Measurements from ENCODE around the gene MTCH1. TPM values are rescaled to one million over a fixed set of nuclear protein-coding genes. Genes with fewer than 3 reads are reported as not detected.

The MTCH1 gene
- total RNA-seq, 2 experiments from 2014 or later: 231 to 239 TPM

- intact Hi-C loops (cut with DNase I, micrococcal nuclease): no loop called here
- no peaks in the 10 kb centered on the region for H3K36me3 ChIP-seq (ENCODE audit: insufficient read depth, low read length)
- no peaks in the 10 kb centered on the region for H3K4me1 Mint-ChIP-seq (ENCODE audit: low read depth)
- H3K9me3 Mint-ChIP-seq: no peaks in the 10 kb centered on the region
- CTCF ChIA-PET: interaction anchor here (1.6 kb wide), 1 partner anchor 11 kb away, joined by 3 read pairs; no protein-coding TSS in a partner anchor
- no peaks in the 10 kb centered on the region for H3K27me3 Mint-ChIP-seq
- H3K4me3 ChIP-seq (ENCODE audit: low read length): no peak overlapping the region
- POLR2A ChIA-PET: no interaction called here
- no peak overlapping the region for H3K27ac Mint-ChIP-seq
- H3K4me1 ChIP-seq (ENCODE audit: insufficient read depth, low read length): no peaks in the 10 kb centered on the region
- H3K27ac ChIP-seq (ENCODE audit: low read depth in 1 of 2, low read length in 2 of 2): no peak overlapping the region
- no peaks in the 10 kb centered on the region for H3K27me3 ChIP-seq (ENCODE audit: control insufficient read depth in 1 of 2, insufficient read depth in 2 of 2, low read length in 2 of 2)
- no peaks in the 10 kb centered on the region for H3K36me3 Mint-ChIP-seq (ENCODE audit: low read depth)
- no peak for ATAC-seq (ENCODE audit: poor library complexity)
- DNase-seq: no peak
- H3K9me3 ChIP-seq (ENCODE audit: control insufficient read depth in 1 of 2, insufficient read depth in 1 of 2, low read length in 2 of 2): no peaks in the 10 kb centered on the region
- no peak overlapping the region for H3K4me3 Mint-ChIP-seq
- no peak for TF ChIP-seq CTCF (IDR thresholded peaks at IDR 0.05)
These were observed 49.2 kb downstream of the MTCH1 start for GRCh38 chr6:36936824-36937223.

GRCh38 chr6:36934901-36935300, 51.1 kb downstream of the MTCH1 start:
- no peaks in the 10 kb centered on the region for H3K4me1 Mint-ChIP-seq (ENCODE audit: low read depth)
- no peaks in the 10 kb centered on the region for H3K9me3 Mint-ChIP-seq
- no peak for TF ChIP-seq CTCF (IDR thresholded peaks at IDR 0.05)
- Histone ChIP-seq H3K27me3 (ENCODE audit: control insufficient read depth in 1 of 2, insufficient read depth in 2 of 2, low read length in 2 of 2) (no peaks in the 10 kb centered on the region), H3K27ac (ENCODE audit: low read depth in 1 of 2, low read length in 2 of 2) (no peak overlapping the region), H3K4me1 (ENCODE audit: insufficient read depth, low read length) (no peaks in the 10 kb centered on the region), H3K9me3 (ENCODE audit: control insufficient read depth in 1 of 2, insufficient read depth in 1 of 2, low read length in 2 of 2) (no peaks in the 10 kb centered on the region), H3K36me3 (ENCODE audit: insufficient read depth, low read length) (no peaks in the 10 kb centered on the region), H3K4me3 (ENCODE audit: low read length) (no peak overlapping the region)
- no peaks in the 10 kb centered on the region for H3K27me3 Mint-ChIP-seq
- no peak overlapping the region for H3K4me3 Mint-ChIP-seq
- no peak for ATAC-seq (ENCODE audit: poor library complexity)
- H3K27ac Mint-ChIP-seq: no peak overlapping the region
- ChIA-PET CTCF (no interaction called here), POLR2A (no interaction called here)
- DNase-seq: no peak
- intact Hi-C loops (cut with DNase I, micrococcal nuclease): no loop called here
- H3K36me3 Mint-ChIP-seq (ENCODE audit: low read depth): no peaks in the 10 kb centered on the region

GRCh38 chr6:36933519-36933918, 52.5 kb downstream of the MTCH1 start:
- H3K27me3 ChIP-seq (ENCODE audit: control insufficient read depth in 1 of 2, insufficient read depth in 2 of 2, low read length in 2 of 2): no peaks in the 10 kb centered on the region
- CTCF ChIA-PET: interaction anchor here (0.7 kb wide), 1 partner anchor 333 kb away, joined by 3 read pairs; no protein-coding TSS in a partner anchor
- POLR2A ChIA-PET: no interaction called here
- H3K36me3 ChIP-seq (ENCODE audit: insufficient read depth, low read length): no peaks in the 10 kb centered on the region
- no peaks in the 10 kb centered on the region for H3K9me3 Mint-ChIP-seq
- intact Hi-C loops (cut with DNase I, micrococcal nuclease): no loop called here
- H3K4me1 Mint-ChIP-seq (ENCODE audit: low read depth): no peaks in the 10 kb centered on the region
- TF ChIP-seq CTCF (IDR thresholded peaks at IDR 0.05): no peak
- no peak overlapping the region for H3K4me3 Mint-ChIP-seq
- no peaks in the 10 kb centered on the region for H3K4me1 ChIP-seq (ENCODE audit: insufficient read depth, low read length)
- no peak overlapping the region for H3K27ac Mint-ChIP-seq
- no peaks in the 10 kb centered on the region for H3K27me3 Mint-ChIP-seq
- DNase-seq (no peak), ATAC-seq (ENCODE audit: poor library complexity) (no peak)
- H3K36me3 Mint-ChIP-seq (ENCODE audit: low read depth): no peaks in the 10 kb centered on the region
- no peak overlapping the region for H3K4me3 ChIP-seq (ENCODE audit: low read length)
- H3K27ac ChIP-seq (ENCODE audit: low read depth in 1 of 2, low read length in 2 of 2): no peak overlapping the region
- no peaks in the 10 kb centered on the region for H3K9me3 ChIP-seq (ENCODE audit: control insufficient read depth in 1 of 2, insufficient read depth in 1 of 2, low read length in 2 of 2)

Data from CD4-positive, alpha-beta T cell (primary cell).